ENCODE results near the gene CARMIL3.

DNA sequence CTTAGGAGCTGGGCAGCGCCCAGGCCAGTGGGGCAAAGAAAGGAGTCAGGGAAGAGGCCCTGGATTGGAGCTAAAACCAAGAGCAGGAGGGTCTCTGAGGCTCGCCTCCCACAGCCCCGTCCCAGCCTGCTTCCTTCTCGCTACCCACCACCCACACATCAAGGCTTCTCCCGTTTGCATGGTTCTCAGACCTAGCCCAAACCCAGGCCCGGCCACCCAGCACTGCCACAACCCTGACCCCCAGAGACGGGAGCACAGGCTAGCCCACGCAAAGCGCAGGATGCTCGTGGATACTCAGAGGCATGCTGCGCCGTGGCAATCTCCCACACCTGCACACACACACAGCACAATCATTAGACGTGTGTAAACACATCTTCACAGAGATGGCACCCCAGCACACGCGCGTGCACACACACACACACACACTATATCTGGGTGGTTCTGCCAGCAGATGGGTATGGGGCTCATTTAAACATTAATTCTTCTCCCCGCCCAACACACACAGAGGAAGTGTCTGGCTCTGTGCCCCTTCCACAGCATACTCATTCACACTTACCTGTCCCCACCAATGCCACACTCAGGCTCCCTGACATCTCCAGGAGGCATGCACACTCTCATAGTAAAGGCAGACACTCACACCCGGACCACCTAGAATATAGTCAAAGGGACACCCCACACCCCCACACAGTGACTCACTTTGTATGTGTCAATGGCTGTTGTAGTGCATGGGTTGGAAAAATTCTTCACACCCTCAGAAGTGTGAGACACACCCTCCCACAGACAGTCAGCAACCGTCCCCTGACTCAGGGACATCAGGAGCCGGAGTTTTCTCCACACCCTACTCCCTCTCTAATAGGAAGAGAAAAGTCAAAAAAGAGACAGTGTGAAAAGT is 1.1 kb downstream of the CARMIL3 start:
- TF ChIP-seq ZNF70 (CRISPR knock-in tag; IDR thresholded peaks at IDR 0.05) (no peak), CREB5 (CRISPR knock-in tag; IDR thresholded peaks at IDR 0.05; ENCODE audit: low read depth) (no peak), ZFP3 (CRISPR knock-in tag; IDR thresholded peaks at IDR 0.05) (no peak), CSDC2 (CRISPR knock-in tag; IDR thresholded peaks at IDR 0.05) (no peak), BACH2 (CRISPR knock-in tag; IDR thresholded peaks at IDR 0.05; ENCODE audit: borderline replicate concordance) (no peak), GLIS3 (CRISPR knock-in tag; IDR thresholded peaks at IDR 0.05) (no peak), POU6F1 (CRISPR knock-in tag; IDR thresholded peaks at IDR 0.05; ENCODE audit: borderline replicate concordance, low read depth) (no peak), ISL1 (CRISPR knock-in tag; IDR thresholded peaks at IDR 0.05) (no peak), CSRNP3 (CRISPR knock-in tag; IDR thresholded peaks at IDR 0.05) (no peak), PPARA (CRISPR knock-in tag; IDR thresholded peaks at IDR 0.05; ENCODE audit: borderline replicate concordance) (no peak)

Data from SK-N-SH treated with all-trans-retinoic acid at 6 μM for 48 hours (cell line).